K562 (cell line): Measurements from ENCODE around the gene STX3. TPM values are rescaled to one million over a fixed set of nuclear protein-coding genes. Genes with fewer than 3 reads are reported as not detected.

Experiments
- ATF3 ChIP-seq, 2 experiments: fragments of 450-650 bp in 1 of 2; sonication (generic) in 1 of 2; formaldehyde crosslinking in 1 of 2; IDR thresholded peaks in 1 of 2; conservative IDR thresholded peaks in 1 of 2; 2 replicates each; pipeline versions ENCODE4 v1.6.1 to v1.8.1; 2016 to 2023; ENCODE audit warnings: mild to moderate bottlenecking in 2 of 2, moderate library complexity in 2 of 2, inconsistent platforms in 1 of 2, missing genetic modification reagents in 1 of 2
- BMI1 ChIP-seq: fragments of 150-350 bp; IDR thresholded peaks from 2 replicates; pipeline ENCODE4 v1.6.1; 2014; ENCODE audit warnings: low read length
- BRF2 ChIP-seq: IDR thresholded peaks from 3 replicates; pipeline ENCODE4 v1.6.1; 2011; ENCODE audit warnings: borderline replicate concordance, mild to moderate bottlenecking; ENCODE audit not compliant: insufficient read length, insufficient read depth
- KHSRP ChIP-seq: fragments of 450-650 bp; IDR thresholded peaks from 2 replicates; pipeline ENCODE4 v1.6.1; 2017
- NCOA1 ChIP-seq: fragments of 450-650 bp; IDR thresholded peaks from 2 replicates; pipeline ENCODE4 v1.6.1; 2016; ENCODE audit warnings: low read depth
- RAD51 ChIP-seq: fragments of 450-650 bp; IDR thresholded peaks from 2 replicates; pipeline ENCODE4 v1.7.1; 2016; ENCODE audit warnings: low read depth, mild to moderate bottlenecking, borderline replicate concordance
- RBM22 ChIP-seq: fragments of 200-400 bp; formaldehyde crosslinking; IDR thresholded peaks from 2 replicates; pipeline ENCODE4 v1.6.1; 2018; ENCODE audit warnings: low read length, low read depth; ENCODE audit not compliant: poor library complexity, severe bottlenecking
- TOE1 ChIP-seq, 2 experiments: fragments of 450-650 bp in 1 of 2; sonication (generic) in 1 of 2; formaldehyde crosslinking in 1 of 2; IDR thresholded peaks; 2 replicates each; pipeline versions ENCODE4 v1.7.1 to v1.8.0; 2016 to 2022; ENCODE audit warnings: borderline replicate concordance in 2 of 2, mild to moderate bottlenecking in 2 of 2, antibody characterized with exemption in 1 of 2, inconsistent platforms in 1 of 2, low read depth in 1 of 2, missing genetic modification reagents in 1 of 2, moderate library complexity in 1 of 2
- YY1 ChIP-seq, 3 experiments: IDR thresholded peaks; 2 replicates each; pipeline ENCODE4 v1.6.1; 2011; ENCODE audit warnings: low read length in 2 of 3, mild to moderate bottlenecking in 2 of 3, moderate library complexity in 2 of 3, borderline replicate concordance in 1 of 3, control low read depth in 1 of 3, low read depth in 1 of 3; ENCODE audit not compliant: insufficient read depth in 3 of 3, insufficient replicate concordance in 2 of 3, control insufficient read depth in 1 of 3, insufficient read length in 1 of 3; ENCODE audit errors: extremely low read depth in 1 of 3
- ZMIZ1 ChIP-seq, 2 experiments: fragments of 150-350 bp in 1 of 2; IDR thresholded peaks; 2 replicates each; pipeline ENCODE4 v1.6.1; 2012 to 2016; ENCODE audit warnings: low read depth in 2 of 2, low read length in 2 of 2, mild to moderate bottlenecking in 1 of 2, moderate library complexity in 1 of 2
- polyA plus RNA-seq, 8 experiments: library from polyadenylated mRNA; depleted of rRNA in 4 of 8; stranded (reverse) in 5 of 8; unstranded in 3 of 8; fragments of >200 nt; fragmentation: Nextera tagmentation in 2 of 8; fragmentation: Illumina TruSeq in 1 of 8; extraction: Ambion mirVana in 2 of 8; extraction: Trizol in 1 of 8; gene quantifications; 2 replicates each; pipeline versions ENCODE4 v1.2.1 to v1.2.3, GENCODE V29; 2011 to 2014; ENCODE audit warnings: inconsistent platforms in 1 of 8, missing spikeins in 1 of 8
- total RNA-seq, 7 experiments: library from RNA; depleted of rRNA in 6 of 7; stranded (reverse); fragments of >200 nt in 6 of 7; fragmentation: Illumina TruSeq in 2 of 7; extraction: Trizol in 2 of 7; gene quantifications; 2 replicates each; pipeline versions ENCODE4 v1.2.1 to v1.2.3, GENCODE V29; 2011 to 2021; ENCODE audit warnings: low replicate concordance in 1 of 7

The STX3 gene
- total and polyA plus RNA-seq, 9 of the 15 experiments (the other 6 are each of a cell fraction or from before 2014, with no cell fraction given) = 12.0 to 91.6 (median 48.7) TPM

GRCh38 chr11:59810189-59810910 lies 55.2 kb downstream of the STX3 start, which contains the start of gene MRPL16 (continued):
- TF ChIP-seq RAD51 (no peak), ATF3 (IDR thresholded peaks at IDR 0.05) (no peak), ATF3 (CRISPR knock-in tag; conservative IDR thresholded peaks at IDR 0.05) (peak; percentile 73; the same call in 1 of the 2 replicates), BMI1 (no peak), TOE1 (IDR thresholded peaks at IDR 0.05; ENCODE audit: borderline replicate concordance) (peak; percentile 52; the same call in 1 of the 2 replicates), TOE1 (CRISPR knock-in tag; IDR thresholded peaks at IDR 0.05; ENCODE audit: borderline replicate concordance, low read depth) (no peak), BRF2 (no peak), NCOA1 (peak; percentile 99), RBM22 (peak; percentile 91), ZMIZ1 (IDR thresholded peaks at IDR 0.05; ENCODE audit: low read depth in 2 of 2, low read length in 2 of 2) (peak in 1 of 2 experiments; percentile 20; a peak in 1 of 4 replicates), KHSRP (no peak), YY1 (IDR thresholded peaks at IDR 0.05; ENCODE audit: borderline replicate concordance in 1 of 3, control insufficient read depth in 1 of 3, extremely low read depth in 1 of 3, insufficient read depth in 3 of 3, insufficient read length in 1 of 3, insufficient replicate concordance in 2 of 3, low read depth in 1 of 3, low read length in 2 of 3) (peak in 2 of 3 experiments; percentile 55 to 75)
